ENCODE data around the gene MPP4.

Gene MPP4

DNA sequence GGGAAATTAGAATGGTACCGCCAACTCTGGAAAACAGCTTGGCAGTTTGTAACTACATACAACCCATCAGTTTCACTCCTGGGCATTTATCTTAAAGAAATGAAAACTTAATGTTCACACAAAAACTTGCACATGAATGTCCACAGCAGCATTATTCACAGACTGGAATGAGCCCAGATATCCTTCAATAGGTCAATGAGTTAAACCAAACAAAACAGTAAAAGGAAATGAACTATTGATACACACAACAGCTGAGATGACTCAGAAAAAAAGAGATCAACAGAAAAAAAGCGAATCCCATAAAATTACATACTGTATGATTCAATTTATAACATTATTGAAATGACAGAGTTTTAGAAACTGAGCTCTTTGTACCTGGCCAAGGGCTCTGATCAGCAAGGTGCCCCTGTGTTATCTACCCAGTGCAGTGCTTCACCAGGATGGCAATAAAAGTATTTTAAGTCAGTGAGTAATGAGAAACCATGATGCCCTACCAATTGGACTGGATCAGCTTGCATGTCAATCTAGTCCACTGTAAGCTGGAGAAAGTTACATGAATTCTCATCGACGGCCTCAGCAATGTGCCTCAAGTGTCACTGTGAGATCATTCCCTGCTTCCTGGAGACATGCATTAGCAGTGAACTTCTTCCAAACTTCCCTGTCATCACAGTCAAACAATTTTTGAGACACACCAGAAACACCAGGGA is 77.0 kb downstream of the MPP4 start:
- DNase-seq: no peak

DNA sequence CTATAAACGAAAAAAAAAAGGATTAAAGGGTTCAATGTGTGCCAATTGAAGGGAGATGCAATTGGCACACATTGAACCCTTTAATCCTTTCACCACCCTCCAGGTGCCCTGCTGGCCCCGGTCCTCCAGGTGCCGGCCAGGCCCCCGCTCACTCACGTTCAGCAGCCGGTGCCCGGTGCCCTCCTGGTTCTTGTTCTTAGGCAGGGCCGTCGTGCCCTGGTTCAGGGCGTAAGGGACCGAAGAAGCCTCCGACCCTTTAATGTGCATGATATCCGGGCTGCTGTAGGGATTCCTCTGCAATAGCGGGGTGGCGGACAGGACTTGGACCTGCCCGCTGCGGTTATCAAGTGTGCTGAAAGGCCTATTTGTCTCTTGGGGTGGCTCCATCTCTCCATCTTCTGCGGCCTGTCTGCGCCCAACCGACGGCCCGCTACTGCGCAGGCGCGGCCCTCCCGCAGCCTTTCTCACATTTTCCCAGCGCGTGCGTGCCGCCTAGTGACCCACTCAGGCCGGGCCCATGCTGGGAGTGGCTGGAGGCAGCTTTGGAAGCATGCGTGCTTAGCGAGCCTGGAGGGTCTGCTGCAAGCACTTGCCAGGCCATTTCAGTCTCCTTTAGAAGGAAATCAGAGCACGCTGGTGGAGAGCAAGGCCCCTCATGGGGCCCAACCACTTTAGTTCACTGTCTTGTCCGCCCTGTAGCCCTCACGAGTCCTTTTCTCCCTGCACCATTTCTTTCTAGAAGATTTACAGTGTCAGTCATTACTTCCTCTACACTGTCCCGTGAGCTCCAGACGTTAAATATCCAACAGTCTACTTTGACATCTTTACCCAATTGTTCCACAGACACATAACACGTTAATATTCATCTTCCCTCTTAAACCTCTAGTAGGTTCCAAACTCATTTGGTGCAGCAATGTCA is 79.4 kb downstream of the MPP4 start:
- peak in 1 of 2 donors; percentile 36 for DNase-seq

DNA sequence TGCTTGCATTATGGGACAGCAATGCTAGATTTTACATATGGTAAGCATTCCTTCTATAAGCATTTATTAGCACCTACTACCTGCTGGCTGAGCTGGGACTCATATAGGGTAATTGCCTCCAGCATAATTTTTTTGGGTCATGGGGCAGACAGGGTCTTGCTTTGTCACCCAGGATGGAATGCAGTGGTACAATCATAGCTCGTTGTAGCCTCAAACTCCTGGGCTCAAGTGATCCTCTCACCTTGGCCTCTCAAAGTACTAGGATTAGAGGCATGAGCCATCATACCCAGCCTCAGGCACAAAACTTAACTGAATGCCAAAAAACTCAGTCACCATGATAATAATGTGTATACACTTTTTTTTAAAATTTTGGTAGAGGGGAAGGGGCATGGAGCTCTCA is 90.4 kb downstream of the MPP4 start:
- no peak for DNase-seq

DNA sequence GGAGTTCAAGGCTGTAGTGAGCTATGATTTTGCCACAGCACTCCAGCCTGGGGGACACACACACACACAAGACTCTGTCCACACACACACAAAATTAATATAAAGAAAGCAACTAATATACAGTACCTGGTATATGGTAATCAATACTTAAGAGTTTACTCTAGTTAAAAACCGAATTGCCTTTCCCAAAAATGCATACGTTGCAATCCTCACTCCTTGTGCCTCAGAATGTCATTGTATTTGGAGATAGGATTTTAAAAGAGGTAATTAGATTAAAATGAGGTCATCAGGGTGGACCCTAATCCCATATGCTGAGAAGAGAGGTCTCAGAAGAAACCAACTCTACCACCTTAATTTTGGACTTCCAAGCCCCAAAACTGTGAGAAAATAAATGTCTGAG is 90.9 kb downstream of the MPP4 start:
- no peak for DNase-seq

DNA sequence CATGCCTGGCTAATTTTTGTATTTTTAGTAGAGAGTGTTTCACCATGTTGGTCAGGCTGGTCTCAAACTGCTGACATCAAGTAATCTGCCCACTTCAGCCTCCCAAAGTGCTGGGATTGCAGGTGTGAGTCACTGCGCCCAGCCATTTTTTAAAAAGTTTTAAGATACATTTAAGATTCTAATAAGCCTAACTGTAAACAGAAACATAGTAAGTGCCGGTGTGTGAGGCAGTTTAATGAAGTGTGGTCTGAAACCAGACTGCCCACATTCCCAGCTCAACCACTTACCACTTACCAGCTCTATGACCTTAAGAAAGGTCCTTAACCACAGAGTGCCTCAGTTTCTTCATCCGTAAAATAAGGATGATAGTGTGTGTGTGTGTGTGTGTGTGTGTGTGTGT is 97.5 kb downstream of the MPP4 start:
- no peak for DNase-seq

DNA sequence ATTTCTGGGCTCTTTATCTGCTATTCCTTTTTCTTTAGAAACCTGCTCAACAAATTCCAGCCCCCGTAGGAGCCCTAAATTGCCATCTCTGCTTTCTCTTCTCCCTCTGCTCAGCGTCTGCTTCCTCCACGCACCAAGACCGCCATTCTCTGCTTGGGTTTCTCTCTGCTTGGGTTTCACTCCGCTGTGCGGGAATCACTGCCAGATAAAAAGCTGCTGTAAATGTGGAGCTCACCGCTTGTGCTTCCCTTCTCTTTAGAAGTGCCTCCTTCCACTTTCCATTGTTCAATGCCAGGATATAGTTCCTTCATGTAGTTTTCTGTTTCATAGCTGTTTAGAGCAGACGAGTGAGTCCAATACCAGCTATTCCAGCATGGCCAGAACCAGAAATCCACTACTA is 101.0 kb downstream of the MPP4 start:
- peak in 1 of 2 donors; percentile 0 for DNase-seq

Data from hippocampal formation (tissue), 2 donors.